Measurements from ENCODE around the gene UAP1L1. TPM values are rescaled to one million over a fixed set of nuclear protein-coding genes. Genes with fewer than 3 reads are reported as not detected.

Gene UAP1L1
- total RNA-seq, 1 experiment from 2014 or later, result 6.6 TPM

DNA sequence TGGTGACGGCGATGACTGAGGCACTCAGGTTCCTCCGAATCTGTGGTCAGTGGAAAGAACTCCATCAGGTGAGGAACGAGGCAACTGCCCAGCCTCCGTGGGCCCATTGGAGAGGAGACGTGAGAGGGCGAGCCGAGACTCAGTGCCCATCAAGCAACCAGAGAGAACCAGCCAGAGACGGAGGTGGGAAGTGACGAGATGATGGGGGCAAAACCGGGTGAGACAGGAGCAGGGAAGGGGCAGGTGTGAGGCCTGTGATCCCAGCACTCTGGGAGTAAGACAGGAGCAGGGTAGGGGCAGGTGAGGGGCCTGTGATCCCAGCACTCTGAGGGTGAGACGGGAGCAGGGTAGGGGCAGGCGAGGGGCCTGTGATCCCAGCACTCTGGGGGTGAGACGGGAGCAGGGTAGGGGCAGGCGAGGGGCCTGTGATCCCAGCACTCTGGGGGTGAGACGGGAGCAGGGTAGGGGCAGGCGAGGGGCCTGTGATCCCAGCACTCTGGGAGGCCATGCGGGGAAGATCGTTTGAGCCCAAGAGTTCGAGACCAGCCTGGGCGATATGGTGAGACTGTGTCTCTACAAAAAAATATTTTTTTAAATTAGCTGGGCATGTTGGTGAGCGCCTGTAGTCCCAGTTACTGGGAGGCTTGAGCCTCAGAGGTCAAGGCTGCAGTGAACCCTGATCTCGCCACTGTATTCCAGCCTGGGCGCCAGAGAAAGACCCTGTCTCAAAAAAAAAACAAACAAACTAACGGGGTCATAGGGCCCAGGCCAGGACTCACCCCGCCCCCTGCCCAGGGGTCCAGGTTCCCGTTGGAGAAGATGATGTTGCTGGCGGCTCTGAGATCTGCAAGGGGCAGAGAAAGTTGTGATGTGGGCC lies 33.8 kb downstream of the UAP1L1 start:
- H3T11ph ChIP-seq (ENCODE audit: low read length), result no peak overlapping the region
- H3K36me3 Mint-ChIP-seq (ENCODE audit: insufficient read depth in 1 of 3, low read depth in 3 of 3), result peaks cover 0 to 10% (median 0%) of the 10 kb centered on the region in 3 experiments; a peak in 3 of 7 replicates
- H2BK120ac ChIP-seq (ENCODE audit: low read depth, low read length, poor library complexity, severe bottlenecking), result no peak overlapping the region
- H3K27me3 ChIP-seq (ENCODE audit: insufficient read depth, low read length), result peaks cover 4% of the 10 kb centered on the region; the same call in 1 of the 2 replicates
- H3K4me3 Mint-ChIP-seq, result no peak overlapping the region
- H2BK5ac ChIP-seq (ENCODE audit: insufficient read length, low read length), result no peak overlapping the region
- H3K9me3 Mint-ChIP-seq, result no peaks in the 10 kb centered on the region
- no peaks in the 10 kb centered on the region for H3K9me3 ChIP-seq (ENCODE audit: control insufficient read depth, low read depth, low read length)
- H2AFZ ChIP-seq (ENCODE audit: low read length), result no peak overlapping the region
- H3K18ac ChIP-seq (ENCODE audit: insufficient read length, low read depth, low read length), result no peak overlapping the region
- no peak overlapping the region; a peak in 1 of 7 replicates for H3K27ac Mint-ChIP-seq
- H2AK5ac ChIP-seq (ENCODE audit: insufficient read length, low read length), result no peak overlapping the region
- no peak overlapping the region for H2BK12ac ChIP-seq (ENCODE audit: insufficient read length, low read depth, low read length)
- H4K20me1 ChIP-seq (ENCODE audit: control insufficient read depth, insufficient read depth, insufficient read length), result no peaks in the 10 kb centered on the region
- H3K4me2 ChIP-seq (ENCODE audit: insufficient read depth, insufficient read length, low read length), result no peak overlapping the region
- no CpG with 5 or more reads among the region's 28 CpGs for WGBS (ENCODE audit: extremely low coverage, insufficient read length, low lambda C conversion rate)
- H3K56ac ChIP-seq (ENCODE audit: insufficient read length, low read depth, low read length), result no peak overlapping the region
- no peak overlapping the region for H2BK15ac ChIP-seq (ENCODE audit: low read depth, low read length)
- H3K23me2 ChIP-seq (ENCODE audit: insufficient read length, low read depth, low read length, poor library complexity, severe bottlenecking), result no peaks in the 10 kb centered on the region
- H3K27me3 Mint-ChIP-seq (ENCODE audit: low read depth), result peaks cover 21% of the 10 kb centered on the region
- no peaks in the 10 kb centered on the region for H3K79me2 ChIP-seq (ENCODE audit: insufficient read depth, low read length)
- no peak overlapping the region for H3K27ac ChIP-seq (ENCODE audit: insufficient read length, low read depth, low read length)
- H3K4ac ChIP-seq (ENCODE audit: low read depth, low read length), result no peak overlapping the region
- H4K8ac ChIP-seq (replicated peaks; ENCODE audit: insufficient read length, low read depth, low read length), result no peak overlapping the region
- H3K23ac ChIP-seq (ENCODE audit: insufficient read length, low read depth, low read length), result no peak overlapping the region
- no peak overlapping the region for H2BK20ac ChIP-seq (ENCODE audit: low read depth, low read length, poor library complexity, severe bottlenecking)
- no peaks in the 10 kb centered on the region for H3K4me1 ChIP-seq (ENCODE audit: insufficient read depth, low read length)
- TF ChIP-seq, protein P1, sequence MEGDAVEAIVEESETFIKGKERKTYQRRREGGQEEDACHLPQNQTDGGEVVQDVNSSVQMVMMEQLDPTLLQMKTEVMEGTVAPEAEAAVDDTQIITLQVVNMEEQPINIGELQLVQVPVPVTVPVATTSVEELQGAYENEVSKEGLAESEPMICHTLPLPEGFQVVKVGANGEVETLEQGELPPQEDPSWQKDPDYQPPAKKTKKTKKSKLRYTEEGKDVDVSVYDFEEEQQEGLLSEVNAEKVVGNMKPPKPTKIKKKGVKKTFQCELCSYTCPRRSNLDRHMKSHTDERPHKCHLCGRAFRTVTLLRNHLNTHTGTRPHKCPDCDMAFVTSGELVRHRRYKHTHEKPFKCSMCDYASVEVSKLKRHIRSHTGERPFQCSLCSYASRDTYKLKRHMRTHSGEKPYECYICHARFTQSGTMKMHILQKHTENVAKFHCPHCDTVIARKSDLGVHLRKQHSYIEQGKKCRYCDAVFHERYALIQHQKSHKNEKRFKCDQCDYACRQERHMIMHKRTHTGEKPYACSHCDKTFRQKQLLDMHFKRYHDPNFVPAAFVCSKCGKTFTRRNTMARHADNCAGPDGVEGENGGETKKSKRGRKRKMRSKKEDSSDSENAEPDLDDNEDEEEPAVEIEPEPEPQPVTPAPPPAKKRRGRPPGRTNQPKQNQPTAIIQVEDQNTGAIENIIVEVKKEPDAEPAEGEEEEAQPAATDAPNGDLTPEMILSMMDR (conservative IDR thresholded peaks at IDR 0.05), result no peak
- H3K4me1 Mint-ChIP-seq, result no peaks in the 10 kb centered on the region
- no peak overlapping the region for H4K91ac ChIP-seq (ENCODE audit: insufficient read length, low read depth, low read length)
- H4K5ac ChIP-seq (ENCODE audit: insufficient read length, low read depth, low read length), result no peak overlapping the region
- no peak overlapping the region for H3K9ac ChIP-seq (ENCODE audit: extremely low read depth, insufficient read length, low read length)
- no peak for DNase-seq
- no peak overlapping the region for H3K14ac ChIP-seq (ENCODE audit: insufficient read depth, low read length)
- no peaks in the 10 kb centered on the region for H3K79me1 ChIP-seq (ENCODE audit: insufficient read depth, low read depth, low read length, poor library complexity, severe bottlenecking)

Measured in H9 (cell line).